Fibroblast of mammary gland (primary cell): Measurements from ENCODE around the gene IER3IP1.
A peak's percentile ranks its signal among the peaks of the same experiment; 100 is the strongest.
"Not testable (repeated sequence)": the region's sequence is repeated elsewhere in the genome, so short reads cannot be mapped to it uniquely, and the experiment has no call there.

Experiments
- DNase-seq: peaks from one replicate; pipeline ENCODE4 v3.0.0-alpha.2; 2010; ENCODE audit warnings: low read depth
- H3K4me3 ChIP-seq: 2 replicates; pipeline ENCODE4 v1.5.1; 2011; ENCODE audit warnings: low read depth, mild to moderate bottlenecking, low read length, moderate library complexity; ENCODE audit not compliant: control insufficient read depth
- TF ChIP-seq, protein P1 (sequence below): conservative IDR thresholded peaks from 2 replicates; pipeline ENCODE4 v1.5.1; 2011; ENCODE audit warnings: low read depth, low read length, inconsistent platforms; ENCODE audit not compliant: control insufficient read depth, insufficient read depth

IER3IP1 gene

DNA sequence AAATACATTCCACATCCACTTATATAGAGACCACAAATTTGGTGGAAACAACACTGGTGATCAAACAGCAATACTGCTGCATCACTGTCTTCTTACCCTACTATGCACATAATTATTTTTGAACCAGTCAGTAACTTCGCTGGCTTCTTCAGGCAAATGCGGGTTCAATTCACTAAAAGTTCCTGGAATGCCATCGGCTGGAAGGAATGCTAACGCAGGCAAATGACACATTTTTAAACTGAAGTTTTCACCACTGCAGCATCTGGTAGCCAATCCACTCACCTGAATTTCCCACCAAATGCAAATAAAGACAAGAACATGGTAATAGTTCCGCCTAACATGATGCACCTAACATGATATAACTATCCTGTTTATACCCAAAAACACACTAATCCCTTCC, 15.9 kb downstream of the IER3IP1 start:
- TF ChIP-seq, protein P1, sequence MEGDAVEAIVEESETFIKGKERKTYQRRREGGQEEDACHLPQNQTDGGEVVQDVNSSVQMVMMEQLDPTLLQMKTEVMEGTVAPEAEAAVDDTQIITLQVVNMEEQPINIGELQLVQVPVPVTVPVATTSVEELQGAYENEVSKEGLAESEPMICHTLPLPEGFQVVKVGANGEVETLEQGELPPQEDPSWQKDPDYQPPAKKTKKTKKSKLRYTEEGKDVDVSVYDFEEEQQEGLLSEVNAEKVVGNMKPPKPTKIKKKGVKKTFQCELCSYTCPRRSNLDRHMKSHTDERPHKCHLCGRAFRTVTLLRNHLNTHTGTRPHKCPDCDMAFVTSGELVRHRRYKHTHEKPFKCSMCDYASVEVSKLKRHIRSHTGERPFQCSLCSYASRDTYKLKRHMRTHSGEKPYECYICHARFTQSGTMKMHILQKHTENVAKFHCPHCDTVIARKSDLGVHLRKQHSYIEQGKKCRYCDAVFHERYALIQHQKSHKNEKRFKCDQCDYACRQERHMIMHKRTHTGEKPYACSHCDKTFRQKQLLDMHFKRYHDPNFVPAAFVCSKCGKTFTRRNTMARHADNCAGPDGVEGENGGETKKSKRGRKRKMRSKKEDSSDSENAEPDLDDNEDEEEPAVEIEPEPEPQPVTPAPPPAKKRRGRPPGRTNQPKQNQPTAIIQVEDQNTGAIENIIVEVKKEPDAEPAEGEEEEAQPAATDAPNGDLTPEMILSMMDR, result no peak
- H3K4me3 ChIP-seq, result no peak overlapping the region
- no peak for DNase-seq

DNA sequence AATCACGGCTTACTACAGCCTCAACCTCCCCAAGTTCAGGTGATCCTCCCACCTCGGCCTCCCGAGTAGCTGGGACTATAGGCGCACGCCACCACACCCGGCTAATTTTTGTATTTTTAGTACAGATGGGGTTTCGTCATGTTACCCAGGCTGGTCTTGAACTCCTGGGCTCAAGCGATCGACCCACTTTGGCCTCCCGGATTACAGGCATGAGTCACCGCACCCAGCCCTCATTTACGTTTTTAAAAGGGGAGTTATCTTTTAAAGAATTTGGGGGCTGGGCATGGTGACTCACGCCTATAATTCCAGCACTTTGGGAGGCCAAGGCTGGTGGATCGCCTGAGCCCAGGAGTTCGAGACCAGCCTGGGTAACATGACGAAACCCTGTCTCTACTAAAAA, 17.8 kb downstream of the IER3IP1 start:
- not testable (repeated sequence) for H3K4me3 ChIP-seq
- DNase-seq, result peak; percentile 53

DNA sequence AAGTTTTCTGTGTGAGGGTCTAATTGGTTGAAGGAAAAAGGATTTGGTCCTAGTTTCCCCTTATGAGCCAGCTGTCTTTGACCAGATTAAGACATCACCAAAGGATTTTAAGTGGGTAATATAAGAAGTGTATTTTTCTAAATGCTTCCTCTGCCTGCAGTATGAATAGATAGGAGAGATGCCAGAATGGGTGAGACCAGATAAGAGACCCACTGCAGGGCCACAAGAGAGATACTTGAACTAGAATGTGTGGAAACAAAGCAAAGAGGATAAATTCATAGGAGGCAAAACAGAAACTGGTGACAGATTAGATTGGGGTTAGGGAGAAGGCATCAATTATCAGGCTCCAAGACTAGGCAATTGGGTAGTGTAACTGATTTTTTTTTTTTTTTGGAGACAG, 24.7 kb downstream of the IER3IP1 start:
- peak overlapping the region; percentile 85 for H3K4me3 ChIP-seq
- no peak for DNase-seq
- TF ChIP-seq, protein P1, result no peak

DNA sequence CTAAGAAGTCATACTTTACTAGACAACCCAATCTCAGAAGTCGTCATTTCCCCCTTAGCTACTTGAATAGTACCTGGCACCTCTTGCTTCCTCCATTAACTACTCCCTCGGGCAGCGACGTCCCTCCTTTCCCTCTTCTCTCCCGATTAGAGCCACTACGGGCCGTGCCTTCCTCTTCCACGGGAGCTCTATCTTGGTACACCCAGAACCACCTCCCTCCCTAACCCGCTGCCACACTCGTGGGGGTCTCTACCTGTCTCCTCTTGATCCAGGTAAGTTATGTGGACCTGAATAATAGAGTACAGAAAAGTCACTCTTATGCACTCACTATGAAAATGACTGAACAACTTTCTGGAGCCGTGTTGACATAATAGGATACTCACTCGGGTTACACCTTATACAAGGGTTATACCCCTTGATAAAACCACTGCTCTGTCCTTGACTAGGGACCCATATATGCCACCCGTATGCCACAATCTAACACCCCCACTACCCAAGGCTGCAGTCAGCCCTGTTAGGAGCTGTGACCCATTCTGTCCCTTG, 25.3 kb downstream of the IER3IP1 start:
- DNase-seq, result peak; percentile 5
- TF ChIP-seq, protein P1, result no peak
- H3K4me3 ChIP-seq, result peak overlapping the region; percentile 85

DNA sequence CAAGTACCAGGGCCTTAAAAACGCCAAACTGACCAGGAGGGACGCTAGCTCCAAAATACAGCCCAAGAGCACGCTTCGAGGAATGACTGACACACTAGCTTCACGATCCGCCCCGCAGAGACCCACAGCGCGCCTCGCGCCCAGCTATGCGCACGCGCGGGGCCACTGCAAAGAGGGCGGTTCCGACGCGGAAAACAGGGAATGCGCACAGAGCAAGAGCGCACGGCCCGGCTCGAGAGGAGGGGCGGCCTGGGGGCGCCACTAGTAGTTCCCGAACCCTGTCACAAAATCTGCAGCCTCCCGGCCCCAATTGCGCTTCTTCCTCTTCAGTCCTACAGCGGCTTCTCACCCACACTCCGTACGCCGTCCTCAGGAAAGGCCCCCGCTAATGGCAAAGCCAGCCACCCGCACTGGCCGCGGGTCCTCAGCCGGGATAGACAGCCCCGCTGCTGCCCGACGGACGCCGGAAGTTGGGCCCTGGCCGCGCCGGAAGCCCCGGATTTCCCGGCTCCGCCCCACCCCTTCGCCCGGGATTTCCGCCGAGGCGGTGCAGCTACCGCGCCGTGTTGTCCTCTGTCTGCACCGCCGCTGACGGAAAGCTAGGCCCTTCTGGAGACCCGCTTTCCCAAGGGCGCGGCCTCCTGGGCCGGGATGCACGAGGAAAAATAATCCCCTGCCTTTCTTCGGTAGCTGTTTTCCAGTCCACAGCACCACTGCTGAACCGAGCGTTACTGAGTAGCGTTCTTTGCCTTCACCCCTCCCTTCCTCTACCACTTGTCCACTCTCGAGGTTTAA, 25.9 kb downstream of the IER3IP1 start, which contains the start of gene HDHD2:
TSS of gene HDHD2 (minus strand) at position 472 of the 795 bp plus-strand sequence. CDS start 14,061 bp downstream, outside the sequence.
- peak within 1 kb of the TSS; percentile 85 for H3K4me3 ChIP-seq
- TF ChIP-seq, protein P1, result no peak
- DNase-seq, result peak; percentile 70

DNA sequence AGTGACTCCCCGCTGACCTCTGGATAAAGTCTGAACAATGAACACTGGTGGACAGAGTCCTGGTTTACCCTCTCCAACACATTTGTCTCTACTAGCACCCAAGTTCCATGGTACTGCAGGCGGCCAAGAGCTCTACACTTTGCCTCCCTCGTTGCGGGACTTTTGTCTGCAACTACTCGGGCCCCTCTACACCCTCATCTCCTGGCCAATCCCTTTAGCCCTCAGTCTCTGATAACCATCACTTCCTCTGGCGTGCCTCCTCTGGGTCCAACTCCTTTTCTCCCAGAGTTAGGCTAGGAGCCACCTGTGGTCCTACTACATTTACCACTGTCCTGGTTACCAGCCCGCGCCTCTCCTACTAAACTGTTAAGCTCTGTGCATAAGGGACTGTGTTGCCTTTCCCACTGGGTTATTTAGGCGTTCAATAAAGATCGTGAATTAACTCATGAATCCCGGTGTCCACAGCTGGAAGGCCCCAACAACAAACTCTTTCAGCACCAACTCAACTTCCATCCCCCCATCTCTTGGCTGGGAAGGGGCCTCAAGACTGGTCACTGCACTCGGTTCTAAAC, 26.6 kb downstream of the IER3IP1 start:
- H3K4me3 ChIP-seq, result peak overlapping the region; percentile 85
- peak; percentile 7 for DNase-seq
- TF ChIP-seq, protein P1, result no peak

DNA sequence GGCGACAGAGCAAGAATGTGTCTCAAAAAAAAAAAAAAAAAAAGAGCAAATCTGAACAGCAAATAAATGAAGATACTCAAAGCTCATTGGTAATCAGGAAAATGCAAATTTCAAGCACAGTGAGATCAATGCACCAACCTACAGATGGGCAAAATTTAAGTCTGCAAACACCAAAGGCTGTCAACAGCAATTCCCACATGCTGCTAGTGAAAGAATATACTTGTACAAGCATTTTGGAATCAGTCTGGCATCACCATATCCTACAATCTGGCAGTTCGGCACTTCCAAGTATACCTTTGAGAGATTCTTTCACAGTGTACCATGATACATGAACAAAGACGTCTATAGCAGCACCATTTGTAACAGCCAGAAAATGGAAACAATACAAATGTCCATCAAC, 30.0 kb downstream of the IER3IP1 start:
- no peak for DNase-seq
- TF ChIP-seq, protein P1, result no peak
- no peak overlapping the region for H3K4me3 ChIP-seq
